Glomerular visceral epithelial cell (primary cell): ENCODE measurements around the gene ANKS4B.
"Not testable (repeated sequence)": the region's sequence is repeated elsewhere in the genome, so short reads cannot be mapped to it uniquely, and the experiment has no call there.

Experiments
- DNase-seq: peaks from one replicate; pipeline ENCODE4 v3.0.0-alpha.2; 2016; ENCODE audit errors: extremely low spot score

ANKS4B gene

GRCh38 chr16:21219551-21219950, 13.9 kb upstream of the ANKS4B start:
- no peak for DNase-seq

- DNase-seq, result no peak
Observed at GRCh38 chr16:21222495-21223337, 10.8 kb upstream of the ANKS4B start.

GRCh38 chr16:21223787-21224186, 9.7 kb upstream of the ANKS4B start:
- DNase-seq, result no peak

DNA sequence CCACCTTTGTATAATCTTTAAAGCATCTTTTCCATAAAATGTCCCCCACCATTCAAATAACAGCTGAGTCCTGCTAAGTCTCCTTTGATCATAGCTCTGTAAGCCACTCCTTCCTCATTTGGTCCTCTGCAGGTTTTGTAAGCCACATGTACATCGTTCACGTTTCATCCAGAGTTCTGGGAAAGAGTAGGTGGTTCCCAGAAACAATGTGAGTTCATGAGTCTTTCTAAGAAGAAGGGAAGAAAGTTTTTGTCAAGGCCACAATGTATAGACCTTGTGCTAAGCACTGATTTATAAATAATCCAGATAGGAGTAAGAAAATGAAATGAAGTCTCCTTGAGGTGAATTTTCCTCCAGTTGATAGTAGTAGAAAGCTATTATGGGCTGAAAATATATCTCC, 8.7 kb upstream of the ANKS4B start:
- DNase-seq, result no peak

DNA sequence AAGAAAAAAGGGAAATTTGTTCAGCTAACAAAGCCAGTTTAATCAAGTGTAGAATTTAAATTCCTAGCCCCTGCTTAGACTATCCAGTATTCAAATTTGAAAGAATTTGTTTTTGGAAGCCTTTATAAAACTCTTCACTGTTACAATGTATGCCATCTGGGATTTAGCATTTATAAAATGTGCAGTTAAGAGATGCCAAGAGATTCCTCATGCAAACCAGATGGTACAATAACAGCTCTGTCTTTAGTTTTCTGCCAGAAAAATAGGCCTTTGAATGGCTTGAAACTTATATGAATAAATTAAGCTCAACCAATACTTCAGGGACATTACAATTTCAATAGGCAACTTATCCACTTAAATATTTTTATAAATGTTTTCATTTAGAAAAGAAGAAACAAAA, 6.8 kb upstream of the ANKS4B start:
- DNase-seq, result no peak

- no peak for DNase-seq
Observed at GRCh38 chr16:21227866-21228265, 5.6 kb upstream of the ANKS4B start.

DNA sequence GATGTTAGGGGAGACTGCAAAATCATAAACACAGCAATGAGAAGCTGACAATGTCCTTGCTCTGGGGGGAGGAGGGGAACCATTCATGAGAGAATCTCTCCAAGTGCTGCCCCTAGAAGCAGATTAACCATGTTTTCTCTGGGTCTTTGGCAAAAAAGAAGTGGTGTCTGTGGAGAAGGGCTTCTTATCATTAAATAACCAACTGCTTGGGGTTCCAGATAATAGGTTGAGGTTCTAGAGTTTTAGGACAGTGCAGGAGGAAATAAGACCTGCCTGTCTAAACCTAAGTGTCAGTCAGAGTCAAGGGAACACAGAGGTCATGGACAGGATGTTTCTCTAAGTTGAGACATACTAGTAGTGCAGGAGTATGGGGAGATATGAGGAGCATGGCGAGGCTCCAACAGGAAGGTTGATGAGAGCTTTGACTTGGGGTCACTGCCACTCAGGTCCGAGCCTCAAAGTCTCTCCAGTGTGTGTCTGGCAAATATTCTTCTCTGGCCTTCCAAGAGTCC, 5.1 kb upstream of the ANKS4B start:
- DNase-seq, result no peak

- no peak for DNase-seq
Observed at GRCh38 chr16:21233045-21233520, 416 bp upstream of the ANKS4B start.

DNA sequence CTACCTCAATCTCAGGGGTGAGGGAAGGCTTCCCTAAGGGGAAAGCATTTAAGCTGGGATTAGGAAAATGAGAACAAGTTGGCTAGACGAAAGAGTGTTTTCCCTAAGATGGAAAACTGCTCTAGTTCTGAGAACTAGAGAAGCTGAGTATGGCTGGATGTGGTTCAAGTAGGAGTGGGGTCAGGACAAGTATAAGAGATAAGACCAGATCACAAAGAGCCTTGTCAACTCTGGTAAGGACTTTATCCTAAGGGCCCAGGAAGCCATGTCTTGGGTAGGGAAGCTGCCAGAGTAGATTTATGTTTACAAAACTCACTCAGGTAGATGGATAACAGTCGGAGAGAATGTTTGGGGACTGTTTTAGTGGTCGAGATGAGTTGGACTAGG, 1.7 kb downstream of the ANKS4B start:
- no peak for DNase-seq

DNA sequence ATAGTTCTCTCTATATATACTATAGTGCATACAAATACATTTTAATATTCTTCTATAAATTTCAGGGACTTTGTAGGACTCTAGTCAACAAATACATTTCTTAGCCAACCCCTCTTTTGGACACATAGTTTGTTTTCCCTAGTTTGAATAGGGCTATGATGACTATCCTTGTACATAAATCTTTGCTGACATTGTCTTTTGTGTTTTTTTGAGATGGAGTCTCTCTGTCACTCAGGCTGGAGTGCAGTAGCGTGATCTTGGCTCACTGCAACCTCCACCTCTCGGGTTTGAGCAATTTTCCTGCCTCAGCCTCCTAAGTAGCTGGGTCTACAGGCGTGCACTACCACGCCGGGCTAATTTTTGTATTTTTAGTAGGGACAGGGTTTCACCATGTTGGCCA, 3.3 kb downstream of the ANKS4B start:
- no peak for DNase-seq

- DNase-seq, result no peak
Observed at GRCh38 chr16:21239646-21240045, 6.1 kb downstream of the ANKS4B start.

- DNase-seq, result no peak
Observed at GRCh38 chr16:21242756-21243155, 9.3 kb downstream of the ANKS4B start.

DNA sequence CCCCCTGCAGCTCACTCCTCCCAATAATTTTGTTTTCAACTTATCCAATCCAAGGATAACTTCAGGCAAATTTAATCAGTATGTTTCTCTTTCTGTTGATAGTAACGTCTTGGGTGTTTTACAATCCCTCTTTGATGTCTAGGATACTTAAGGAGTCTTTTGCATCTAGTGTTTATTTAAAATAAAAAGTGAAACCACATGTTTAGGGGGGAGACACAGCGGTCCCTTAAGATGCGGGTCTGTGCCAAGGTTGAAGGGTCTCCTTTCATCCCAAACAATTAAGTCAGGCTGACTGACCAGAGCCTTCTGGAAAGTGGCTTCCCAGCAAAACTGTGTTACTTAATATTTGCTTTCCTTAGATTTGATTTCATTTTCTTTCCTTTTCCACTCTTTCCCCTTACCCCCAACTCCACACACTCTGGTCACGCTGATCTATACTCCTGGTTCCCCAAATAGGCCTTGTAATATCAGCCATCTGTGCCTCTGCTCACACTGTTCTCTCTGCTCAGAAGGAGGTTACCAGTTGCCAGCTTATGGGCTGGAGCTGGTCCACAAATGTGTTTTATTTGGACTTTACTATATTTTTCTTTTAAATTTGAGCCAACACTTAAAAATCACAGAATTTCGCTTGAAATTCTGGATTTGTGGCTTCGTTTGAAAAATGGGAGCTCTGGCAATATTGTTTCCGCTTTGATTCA, 11.2 kb downstream of the ANKS4B start:
- no peak for DNase-seq

DNA sequence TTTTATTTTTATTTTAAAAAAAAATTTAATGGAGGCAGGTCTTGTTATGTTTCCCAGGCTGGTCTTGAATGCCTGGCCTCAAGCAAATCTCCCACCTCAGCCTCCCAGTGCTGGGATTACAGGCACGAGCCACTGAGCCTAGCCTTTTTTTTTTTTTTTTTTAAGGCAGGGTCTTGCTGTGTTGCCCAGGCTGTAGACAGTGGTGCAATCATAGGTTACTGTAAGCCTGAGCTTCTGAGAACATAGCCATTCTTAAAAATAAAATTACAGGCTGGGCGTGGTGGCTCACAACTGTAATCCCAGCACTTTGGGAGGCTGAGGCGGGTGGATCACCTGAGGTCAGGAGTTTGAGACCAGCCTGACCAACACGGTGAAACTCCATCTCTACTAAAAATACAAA, 14.7 kb downstream of the ANKS4B start:
- not testable (repeated sequence) for DNase-seq

GRCh38 chr16:21250072-21250923, 16.8 kb downstream of the ANKS4B start:
- DNase-seq, result no peak

- DNase-seq, result no peak
Observed at GRCh38 chr16:21253470-21253869, 20.0 kb downstream of the ANKS4B start.

- no peak for DNase-seq
Observed at GRCh38 chr16:21256636-21257035, 23.1 kb downstream of the ANKS4B start.

GRCh38 chr16:21257284-21257683, 23.8 kb downstream of the ANKS4B start:
- no peak for DNase-seq

GRCh38 chr16:21260870-21261791, 27.6 kb downstream of the ANKS4B start:
- peak; percentile 76 for DNase-seq

- no peak for DNase-seq
Observed at GRCh38 chr16:21262779-21263639, 29.5 kb downstream of the ANKS4B start.
